ENCODE data around the gene NTN5. TPM values are rescaled to one million over a fixed set of nuclear protein-coding genes. Genes with fewer than 3 reads are reported as not detected.
A peak's percentile ranks its signal among the peaks of the same experiment; 100 is the strongest.

Gene NTN5
- total and polyA plus RNA-seq, 9 of the 15 experiments (the other 6 are each of a cell fraction or from before 2014, with no cell fraction given), result not detected

- TF ChIP-seq RFX7 (CRISPR knock-in tag; IDR thresholded peaks at IDR 0.05) (no peak), ZNF263 (CRISPR knock-in tag; IDR thresholded peaks at IDR 0.05; ENCODE audit: borderline replicate concordance) (peak; percentile 93), E2F8 (IDR thresholded peaks at IDR 0.05; ENCODE audit: low read depth, partially characterized antibody) (no peak), HNRNPLL (IDR thresholded peaks at IDR 0.05; ENCODE audit: low read depth, low read length, poor library complexity, severe bottlenecking) (peak; percentile 27), TCFL5 (CRISPR knock-in tag; conservative IDR thresholded peaks at IDR 0.05) (no peak), NRF1 (conservative IDR thresholded peaks at IDR 0.05 in 1 of 2, IDR thresholded peaks at IDR 0.05 in 1 of 2) (peak; percentile 98 to 99), CSDE1 (IDR thresholded peaks at IDR 0.05) (no peak), ELK1 (CRISPR knock-in tag; IDR thresholded peaks at IDR 0.05) (no peak), ZNF583 (CRISPR knock-in tag; IDR thresholded peaks at IDR 0.05) (no peak), POU5F1 (IDR thresholded peaks at IDR 0.05; ENCODE audit: borderline replicate concordance, low read depth, low read length, partially characterized antibody) (peak; percentile 57), ARID3A (IDR thresholded peaks at IDR 0.05; ENCODE audit: borderline replicate concordance, low read depth, low read length) (no peak), NCOA6 (IDR thresholded peaks at IDR 0.05) (no peak), ZNF740 (CRISPR knock-in tag; IDR thresholded peaks at IDR 0.05) (no peak), ZNF740 (tag; IDR thresholded peaks at IDR 0.05) (no peak), KDM5B (IDR thresholded peaks at IDR 0.05; ENCODE audit: insufficient replicate concordance, low read depth, low read length) (peak; percentile 40), FOXK1 (CRISPR knock-in tag; IDR thresholded peaks at IDR 0.05; ENCODE audit: borderline replicate concordance) (no peak), ZNF140 (CRISPR knock-in tag; IDR thresholded peaks at IDR 0.05) (no peak)
- TF ChIP-seq, protein P1, sequence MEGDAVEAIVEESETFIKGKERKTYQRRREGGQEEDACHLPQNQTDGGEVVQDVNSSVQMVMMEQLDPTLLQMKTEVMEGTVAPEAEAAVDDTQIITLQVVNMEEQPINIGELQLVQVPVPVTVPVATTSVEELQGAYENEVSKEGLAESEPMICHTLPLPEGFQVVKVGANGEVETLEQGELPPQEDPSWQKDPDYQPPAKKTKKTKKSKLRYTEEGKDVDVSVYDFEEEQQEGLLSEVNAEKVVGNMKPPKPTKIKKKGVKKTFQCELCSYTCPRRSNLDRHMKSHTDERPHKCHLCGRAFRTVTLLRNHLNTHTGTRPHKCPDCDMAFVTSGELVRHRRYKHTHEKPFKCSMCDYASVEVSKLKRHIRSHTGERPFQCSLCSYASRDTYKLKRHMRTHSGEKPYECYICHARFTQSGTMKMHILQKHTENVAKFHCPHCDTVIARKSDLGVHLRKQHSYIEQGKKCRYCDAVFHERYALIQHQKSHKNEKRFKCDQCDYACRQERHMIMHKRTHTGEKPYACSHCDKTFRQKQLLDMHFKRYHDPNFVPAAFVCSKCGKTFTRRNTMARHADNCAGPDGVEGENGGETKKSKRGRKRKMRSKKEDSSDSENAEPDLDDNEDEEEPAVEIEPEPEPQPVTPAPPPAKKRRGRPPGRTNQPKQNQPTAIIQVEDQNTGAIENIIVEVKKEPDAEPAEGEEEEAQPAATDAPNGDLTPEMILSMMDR (IDR thresholded peaks at IDR 0.05 in 2 of 3, conservative IDR thresholded peaks at IDR 0.05 in 1 of 3; ENCODE audit: insufficient read depth in 2 of 3, low read depth in 1 of 3, low read length in 3 of 3), result peak in 2 of 3 experiments; percentile 31 to 36; a peak in 3 of 6 replicates
Observed at GRCh38 chr19:48713864-48714755, 41.3 kb upstream of the NTN5 start (continued).
